ENCODE data around the gene C9orf153. TPM values are rescaled to one million over a fixed set of nuclear protein-coding genes. Genes with fewer than 3 reads are reported as not detected.

Gene C9orf153
- polyA plus RNA-seq (2013, experiment 1 of 2) = 0.07 TPM
- 0.06 TPM for polyA plus RNA-seq (2013, experiment 2 of 2)

GRCh38 chr9:86259557-86259956, at the start of gene C9orf153:
Gene C9orf153 (minus strand): TSS chr9:86259657. CDS start chr9:86229603, 30,054 bp downstream.
- Histone ChIP-seq H2AK5ac (ENCODE audit: low read length) (no peak within 1 kb of the TSS), H3K4ac (ENCODE audit: low read depth, low read length) (no peak within 1 kb of the TSS), H3K79me2 (ENCODE audit: control insufficient read depth, insufficient read depth, low read length) (no peaks in the 10 kb centered on the region), H4K8ac (ENCODE audit: low read depth, low read length) (no peak within 1 kb of the TSS), H3K36me3 (ENCODE audit: control insufficient read depth, insufficient read depth, low read length) (peaks cover 2% of the 10 kb centered on the region), H3K9ac (ENCODE audit: low read length) (no peak within 1 kb of the TSS), H3K4me3 (ENCODE audit: low read length) (no peak within 1 kb of the TSS), H4K5ac (ENCODE audit: low read length) (no peak within 1 kb of the TSS), H3K79me1 (ENCODE audit: low read length) (no peaks in the 10 kb centered on the region), H2BK5ac (ENCODE audit: low read length) (no peak within 1 kb of the TSS), H2BK15ac (replicated peaks; ENCODE audit: low read depth) (no peak within 1 kb of the TSS), H3K4me1 (ENCODE audit: control insufficient read depth, low read depth, low read length) (no peaks in the 10 kb centered on the region), H3K4me2 (ENCODE audit: low read length) (no peak within 1 kb of the TSS), H3K18ac (ENCODE audit: low read length) (no peak within 1 kb of the TSS), H3K23ac (ENCODE audit: low read length) (no peak within 1 kb of the TSS), H3K27me3 (ENCODE audit: insufficient read depth, low read length, poor library complexity) (no peaks in the 10 kb centered on the region), H3K27ac (ENCODE audit: low read depth, low read length) (no peak within 1 kb of the TSS), H3K56ac (ENCODE audit: low read length) (no peak within 1 kb of the TSS), H2BK120ac (ENCODE audit: low read depth, low read length) (no peak within 1 kb of the TSS)
- WGBS (ENCODE audit: extremely low coverage, insufficient coverage, low lambda C conversion rate) = no CpG with 5 or more reads among the region's 8 CpGs
- DNase-seq = no peak

GRCh38 chr9:86308687-86309086, 49.2 kb upstream of the C9orf153 start:
- no peaks in the 10 kb centered on the region for H3K36me3 ChIP-seq (ENCODE audit: control insufficient read depth, insufficient read depth, low read length)
- no peak overlapping the region for H3K4ac ChIP-seq (ENCODE audit: low read depth, low read length)
- H3K23ac ChIP-seq (ENCODE audit: low read length) = no peak overlapping the region
- WGBS (ENCODE audit: extremely low coverage, insufficient coverage, low lambda C conversion rate) = no CpG with 5 or more reads among the region's 1 CpG
- H3K4me1 ChIP-seq (ENCODE audit: control insufficient read depth, low read depth, low read length) = no peaks in the 10 kb centered on the region
- no peak overlapping the region for H2AK5ac ChIP-seq (ENCODE audit: low read length)
- no peak overlapping the region for H3K27ac ChIP-seq (ENCODE audit: low read depth, low read length)
- H3K27me3 ChIP-seq (ENCODE audit: insufficient read depth, low read length, poor library complexity) = no peaks in the 10 kb centered on the region
- no peak overlapping the region for H2BK5ac ChIP-seq (ENCODE audit: low read length)
- no peaks in the 10 kb centered on the region for H3K79me1 ChIP-seq (ENCODE audit: low read length)
- H4K8ac ChIP-seq (ENCODE audit: low read depth, low read length) = no peak overlapping the region
- DNase-seq = no peak
- no peak overlapping the region for H3K18ac ChIP-seq (ENCODE audit: low read length)
- no peak overlapping the region for H2BK120ac ChIP-seq (ENCODE audit: low read depth, low read length)
- no peak overlapping the region for H3K4me2 ChIP-seq (ENCODE audit: low read length)
- H3K79me2 ChIP-seq (ENCODE audit: control insufficient read depth, insufficient read depth, low read length) = no peaks in the 10 kb centered on the region
- no peak overlapping the region for H3K9ac ChIP-seq (ENCODE audit: low read length)
- no peak overlapping the region for H3K56ac ChIP-seq (ENCODE audit: low read length)
- no peak overlapping the region for H4K5ac ChIP-seq (ENCODE audit: low read length)
- H3K4me3 ChIP-seq (ENCODE audit: low read length) = no peak overlapping the region
- H2BK15ac ChIP-seq (replicated peaks; ENCODE audit: low read depth) = no peak overlapping the region

- Histone ChIP-seq H3K56ac (ENCODE audit: low read length) (no peak overlapping the region), H3K18ac (ENCODE audit: low read length) (no peak overlapping the region), H3K79me1 (ENCODE audit: low read length) (no peaks in the 10 kb centered on the region), H3K79me2 (ENCODE audit: control insufficient read depth, insufficient read depth, low read length) (no peaks in the 10 kb centered on the region), H2BK15ac (replicated peaks; ENCODE audit: low read depth) (no peak overlapping the region), H3K4me2 (ENCODE audit: low read length) (no peak overlapping the region), H3K4me1 (ENCODE audit: control insufficient read depth, low read depth, low read length) (no peaks in the 10 kb centered on the region), H2BK5ac (ENCODE audit: low read length) (no peak overlapping the region), H3K36me3 (ENCODE audit: control insufficient read depth, insufficient read depth, low read length) (peaks cover 4% of the 10 kb centered on the region), H4K5ac (ENCODE audit: low read length) (no peak overlapping the region), H3K9ac (ENCODE audit: low read length) (no peak overlapping the region), H3K23ac (ENCODE audit: low read length) (no peak overlapping the region), H3K4me3 (ENCODE audit: low read length) (no peak overlapping the region), H3K4ac (ENCODE audit: low read depth, low read length) (no peak overlapping the region), H2BK120ac (ENCODE audit: low read depth, low read length) (no peak overlapping the region), H3K27ac (ENCODE audit: low read depth, low read length) (no peak overlapping the region), H3K27me3 (ENCODE audit: insufficient read depth, low read length, poor library complexity) (no peaks in the 10 kb centered on the region), H4K8ac (ENCODE audit: low read depth, low read length) (no peak overlapping the region), H2AK5ac (ENCODE audit: low read length) (no peak overlapping the region)
- no peak for DNase-seq
- no CpG with 5 or more reads among the region's 3 CpGs for WGBS (ENCODE audit: extremely low coverage, insufficient coverage, low lambda C conversion rate)
Measured at GRCh38 chr9:86304236-86304730, 44.8 kb upstream of the C9orf153 start.

DNA sequence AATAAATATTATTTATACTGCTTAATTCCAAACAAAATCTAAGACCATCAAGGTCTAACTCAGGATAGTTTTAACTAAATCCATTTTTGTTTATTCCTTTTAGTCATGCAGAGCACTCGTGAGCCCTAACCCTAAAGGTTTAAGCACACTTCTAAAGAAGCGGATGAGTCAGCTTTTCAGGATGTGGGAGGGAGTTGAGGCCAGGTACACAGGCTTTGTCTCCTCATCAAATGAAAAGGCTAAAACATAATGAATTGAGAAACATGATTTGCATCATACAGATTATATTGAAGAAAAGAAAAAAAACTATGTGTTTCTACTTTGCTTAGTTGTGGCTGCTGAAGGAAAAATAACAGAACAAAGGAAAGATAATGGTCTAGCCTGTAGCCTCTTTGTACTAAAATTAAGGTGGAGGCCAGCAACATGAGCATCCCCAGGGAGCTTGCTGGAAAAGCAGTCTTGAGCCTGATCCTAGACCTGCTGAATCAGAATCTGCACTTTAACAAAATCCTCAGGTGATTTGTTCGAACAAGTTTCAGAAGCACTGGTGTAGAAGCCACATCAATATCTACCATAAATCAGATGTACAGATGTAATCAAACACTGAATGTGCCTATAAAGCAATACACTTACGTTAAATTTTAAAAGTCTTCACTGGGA, 44.0 kb upstream of the C9orf153 start:
- Histone ChIP-seq H3K4me2 (ENCODE audit: low read length) (no peak overlapping the region), H3K4me3 (ENCODE audit: low read length) (no peak overlapping the region), H3K27ac (ENCODE audit: low read depth, low read length) (no peak overlapping the region), H2AK5ac (ENCODE audit: low read length) (no peak overlapping the region), H3K36me3 (ENCODE audit: control insufficient read depth, insufficient read depth, low read length) (peaks cover 4% of the 10 kb centered on the region), H3K9ac (ENCODE audit: low read length) (no peak overlapping the region), H2BK120ac (ENCODE audit: low read depth, low read length) (no peak overlapping the region), H3K4me1 (ENCODE audit: control insufficient read depth, low read depth, low read length) (no peaks in the 10 kb centered on the region), H3K27me3 (ENCODE audit: insufficient read depth, low read length, poor library complexity) (no peaks in the 10 kb centered on the region), H3K79me1 (ENCODE audit: low read length) (no peaks in the 10 kb centered on the region), H3K4ac (ENCODE audit: low read depth, low read length) (no peak overlapping the region), H3K79me2 (ENCODE audit: control insufficient read depth, insufficient read depth, low read length) (no peaks in the 10 kb centered on the region), H3K56ac (ENCODE audit: low read length) (no peak overlapping the region), H2BK15ac (replicated peaks; ENCODE audit: low read depth) (no peak overlapping the region), H3K23ac (ENCODE audit: low read length) (no peak overlapping the region), H2BK5ac (ENCODE audit: low read length) (no peak overlapping the region), H4K8ac (ENCODE audit: low read depth, low read length) (no peak overlapping the region), H4K5ac (ENCODE audit: low read length) (no peak overlapping the region), H3K18ac (ENCODE audit: low read length) (peak overlapping the region; percentile 39)
- WGBS (ENCODE audit: extremely low coverage, insufficient coverage, low lambda C conversion rate) = no CpG with 5 or more reads among the region's 4 CpGs
- peak; percentile 66 for DNase-seq

DNA sequence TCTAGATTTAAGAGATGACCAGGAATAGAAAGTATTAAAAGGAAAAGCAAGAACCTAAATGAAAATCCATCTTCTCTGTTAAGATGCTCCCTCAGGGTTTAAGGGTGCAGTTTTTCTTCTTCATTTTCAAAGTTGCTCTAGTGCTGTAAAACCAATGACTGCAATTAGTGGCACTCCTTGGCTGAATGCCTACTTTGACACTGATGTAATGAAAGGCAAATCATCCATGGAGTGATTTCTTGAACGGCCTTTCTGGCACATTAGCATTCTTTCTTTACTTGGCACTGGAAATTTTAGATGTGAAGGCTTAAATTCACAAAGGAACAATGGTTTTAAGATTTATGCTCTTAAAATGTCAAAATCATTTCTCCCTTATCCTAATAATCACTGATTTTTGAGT, 42.2 kb upstream of the C9orf153 start:
- Histone ChIP-seq H3K4me2 (ENCODE audit: low read length) (no peak overlapping the region), H3K27ac (ENCODE audit: low read depth, low read length) (no peak overlapping the region), H2BK15ac (replicated peaks; ENCODE audit: low read depth) (no peak overlapping the region), H3K18ac (ENCODE audit: low read length) (no peak overlapping the region), H3K79me2 (ENCODE audit: control insufficient read depth, insufficient read depth, low read length) (no peaks in the 10 kb centered on the region), H3K79me1 (ENCODE audit: low read length) (no peaks in the 10 kb centered on the region), H3K4ac (ENCODE audit: low read depth, low read length) (no peak overlapping the region), H2AK5ac (ENCODE audit: low read length) (no peak overlapping the region), H4K5ac (ENCODE audit: low read length) (no peak overlapping the region), H3K9ac (ENCODE audit: low read length) (no peak overlapping the region), H3K27me3 (ENCODE audit: insufficient read depth, low read length, poor library complexity) (no peaks in the 10 kb centered on the region), H3K23ac (ENCODE audit: low read length) (no peak overlapping the region), H3K56ac (ENCODE audit: low read length) (no peak overlapping the region), H2BK5ac (ENCODE audit: low read length) (no peak overlapping the region), H3K4me1 (ENCODE audit: control insufficient read depth, low read depth, low read length) (no peaks in the 10 kb centered on the region), H4K8ac (ENCODE audit: low read depth, low read length) (no peak overlapping the region), H2BK120ac (ENCODE audit: low read depth, low read length) (no peak overlapping the region), H3K36me3 (ENCODE audit: control insufficient read depth, insufficient read depth, low read length) (peaks cover 4% of the 10 kb centered on the region), H3K4me3 (ENCODE audit: low read length) (no peak overlapping the region)
- no peak for DNase-seq
- WGBS (ENCODE audit: extremely low coverage, insufficient coverage, low lambda C conversion rate) = no CpG with 5 or more reads among the region's 1 CpG

DNA sequence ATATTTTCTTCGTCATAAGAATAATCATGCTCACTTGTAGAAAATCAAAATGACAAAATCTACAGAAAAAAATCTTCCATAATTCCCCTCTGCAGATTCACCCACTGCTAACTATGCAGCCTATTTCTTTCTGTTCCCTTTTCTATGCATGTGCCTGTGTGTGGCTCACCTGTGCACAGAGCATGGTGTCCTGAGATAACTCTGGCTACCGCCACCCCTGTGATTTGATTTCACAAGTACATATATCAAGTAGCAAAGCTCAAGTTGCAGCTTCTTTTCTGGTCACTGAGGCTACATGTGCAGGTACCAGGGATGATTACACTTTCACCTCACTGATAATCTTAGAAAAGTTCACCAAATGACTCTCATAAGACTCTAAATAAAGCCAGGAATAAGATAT, 41.2 kb upstream of the C9orf153 start:
- Histone ChIP-seq H2AK5ac (ENCODE audit: low read length) (no peak overlapping the region), H4K5ac (ENCODE audit: low read length) (no peak overlapping the region), H2BK120ac (ENCODE audit: low read depth, low read length) (no peak overlapping the region), H3K27me3 (ENCODE audit: insufficient read depth, low read length, poor library complexity) (no peaks in the 10 kb centered on the region), H3K4ac (ENCODE audit: low read depth, low read length) (no peak overlapping the region), H3K4me3 (ENCODE audit: low read length) (no peak overlapping the region), H2BK5ac (ENCODE audit: low read length) (no peak overlapping the region), H3K4me1 (ENCODE audit: control insufficient read depth, low read depth, low read length) (no peaks in the 10 kb centered on the region), H3K79me2 (ENCODE audit: control insufficient read depth, insufficient read depth, low read length) (no peaks in the 10 kb centered on the region), H3K36me3 (ENCODE audit: control insufficient read depth, insufficient read depth, low read length) (peaks cover 4% of the 10 kb centered on the region), H3K56ac (ENCODE audit: low read length) (no peak overlapping the region), H3K9ac (ENCODE audit: low read length) (no peak overlapping the region), H3K4me2 (ENCODE audit: low read length) (no peak overlapping the region), H2BK15ac (replicated peaks; ENCODE audit: low read depth) (no peak overlapping the region), H3K27ac (ENCODE audit: low read depth, low read length) (no peak overlapping the region), H3K23ac (ENCODE audit: low read length) (no peak overlapping the region), H3K18ac (ENCODE audit: low read length) (no peak overlapping the region), H4K8ac (ENCODE audit: low read depth, low read length) (no peak overlapping the region), H3K79me1 (ENCODE audit: low read length) (no peaks in the 10 kb centered on the region)
- no peak for DNase-seq
- WGBS (ENCODE audit: extremely low coverage, insufficient coverage, low lambda C conversion rate) = no CpG with 5 or more reads among the region's 2 CpGs

Data from mesendoderm (in vitro differentiated cells).